Activated CD4-positive, alpha-beta T cell treated with anti-CD3 and anti-CD28 coated beads for 1 hour (primary cell): Measurements from ENCODE around the gene FDX1.
"Not testable (repeated sequence)": the region's sequence is repeated elsewhere in the genome, so short reads cannot be mapped to it uniquely, and the experiment has no call there.

Experiments used
- DNase-seq: peaks from one replicate; pipeline ENCODE4 v3.0.0-alpha.2; 2020

The FDX1 gene, protein sequence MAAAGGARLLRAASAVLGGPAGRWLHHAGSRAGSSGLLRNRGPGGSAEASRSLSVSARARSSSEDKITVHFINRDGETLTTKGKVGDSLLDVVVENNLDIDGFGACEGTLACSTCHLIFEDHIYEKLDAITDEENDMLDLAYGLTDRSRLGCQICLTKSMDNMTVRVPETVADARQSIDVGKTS

DNA sequence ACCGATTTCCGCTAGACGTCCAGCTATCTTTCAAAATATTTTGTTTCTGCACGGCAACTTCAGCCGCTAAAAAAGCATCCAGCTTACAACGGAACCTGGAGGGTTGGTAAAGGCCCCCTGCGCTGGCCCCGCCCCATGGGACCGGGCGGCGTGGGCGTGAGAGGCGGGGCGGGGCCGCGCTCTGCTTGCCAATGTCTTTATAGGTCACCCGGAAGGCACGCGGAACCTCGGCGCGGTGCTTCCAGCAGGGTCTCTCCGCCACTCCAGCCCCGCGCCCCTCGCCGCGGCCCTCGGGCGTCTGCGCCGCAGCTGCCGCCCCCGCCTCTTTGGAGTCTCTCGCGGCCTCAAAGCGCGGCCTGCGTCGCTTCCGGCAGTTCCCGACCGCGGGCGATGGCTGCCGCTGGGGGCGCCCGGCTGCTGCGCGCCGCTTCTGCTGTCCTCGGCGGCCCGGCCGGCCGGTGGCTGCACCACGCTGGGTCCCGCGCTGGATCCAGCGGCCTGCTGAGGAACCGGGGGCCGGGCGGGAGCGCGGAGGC is at the start of gene FDX1:
TSS of gene FDX1 (plus strand) at position 218 of the 536 bp plus-strand sequence. CDS start at position 391, 173 bp downstream.
- DNase-seq, result peak; percentile 72

DNA sequence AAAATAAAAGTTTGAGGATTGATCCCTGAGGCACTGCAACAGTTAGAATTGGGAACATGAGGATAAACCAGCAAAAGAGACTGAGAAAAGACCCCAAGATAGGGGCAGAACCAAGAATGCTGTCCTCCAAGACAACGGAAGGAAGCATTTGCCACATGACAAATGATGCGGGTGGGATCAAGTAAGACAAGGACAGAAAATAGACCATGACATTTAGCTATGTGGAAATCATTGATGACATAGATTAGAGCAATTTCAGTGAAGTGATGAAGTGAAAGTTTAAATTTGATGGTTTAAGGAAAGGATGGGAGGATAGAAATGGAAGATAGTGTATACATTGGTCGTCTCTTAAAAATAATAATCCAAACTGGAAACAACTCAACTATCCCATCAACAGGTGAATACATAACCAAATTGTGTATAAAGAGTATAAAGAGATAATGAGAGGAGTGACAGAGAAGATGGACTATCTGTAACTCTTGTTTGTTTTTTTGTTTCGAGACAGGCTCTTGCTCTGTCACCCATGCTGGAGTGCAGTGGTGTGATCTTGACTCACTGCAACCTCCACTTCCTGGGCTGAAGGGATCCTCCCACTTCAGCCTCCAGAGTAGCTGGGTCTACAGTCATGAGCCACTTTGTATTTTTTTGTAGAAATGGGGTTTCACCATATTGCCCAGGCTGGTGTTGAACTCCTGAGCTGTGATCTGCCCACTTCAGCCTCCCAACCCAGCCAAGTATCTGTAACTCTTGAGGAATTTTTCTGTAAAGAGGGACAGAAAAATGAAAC is 48.7 kb upstream of the FDX1 start:
- DNase-seq, result no peak

GRCh38 chr11:110388231-110388630 is 41.5 kb upstream of the FDX1 start:
- not testable (repeated sequence) for DNase-seq

- no peak for DNase-seq
Observed at GRCh38 chr11:110389965-110390364, 39.8 kb upstream of the FDX1 start.

DNA sequence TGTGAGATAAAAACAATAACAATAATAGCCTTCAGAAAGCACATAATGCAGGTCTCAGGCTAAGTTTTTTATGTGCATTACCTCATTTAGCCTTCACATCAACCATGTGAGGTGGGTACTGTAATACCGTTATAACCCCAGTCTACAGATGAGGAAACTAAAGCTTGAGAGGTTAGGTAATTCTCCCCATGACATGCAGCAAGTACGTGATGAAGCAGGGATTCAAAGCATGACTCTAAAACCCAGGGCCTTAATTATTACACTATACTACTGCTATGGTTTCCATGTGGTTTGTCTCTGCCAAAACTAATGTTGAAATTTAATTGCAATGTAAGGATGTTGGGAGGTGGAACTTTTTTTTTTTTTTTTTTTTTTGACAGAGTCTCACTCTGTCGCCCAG is 37.7 kb upstream of the FDX1 start:
- DNase-seq, result no peak

GRCh38 chr11:110397668-110398286 is 32.0 kb upstream of the FDX1 start:
- not testable (repeated sequence) for DNase-seq

DNA sequence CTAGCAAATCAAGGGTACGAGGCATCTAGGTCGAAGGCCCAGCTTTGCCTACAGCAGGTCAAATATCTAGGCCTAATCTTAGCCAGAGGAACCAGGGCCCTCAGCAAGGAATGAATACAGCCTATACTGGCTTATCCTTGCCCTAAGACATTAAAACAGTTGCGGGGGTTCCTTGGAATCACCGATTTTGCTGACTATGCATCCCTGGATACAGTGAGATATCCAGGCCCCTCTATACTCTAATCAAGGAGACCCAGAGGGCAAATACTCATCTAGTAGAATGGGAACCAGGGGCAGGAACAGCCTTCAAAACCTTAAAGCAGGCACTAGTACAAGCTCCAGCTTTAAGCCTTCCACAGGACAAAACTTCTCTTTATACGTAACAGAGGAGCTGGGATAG is 26.2 kb upstream of the FDX1 start:
- not testable (repeated sequence) for DNase-seq

DNA sequence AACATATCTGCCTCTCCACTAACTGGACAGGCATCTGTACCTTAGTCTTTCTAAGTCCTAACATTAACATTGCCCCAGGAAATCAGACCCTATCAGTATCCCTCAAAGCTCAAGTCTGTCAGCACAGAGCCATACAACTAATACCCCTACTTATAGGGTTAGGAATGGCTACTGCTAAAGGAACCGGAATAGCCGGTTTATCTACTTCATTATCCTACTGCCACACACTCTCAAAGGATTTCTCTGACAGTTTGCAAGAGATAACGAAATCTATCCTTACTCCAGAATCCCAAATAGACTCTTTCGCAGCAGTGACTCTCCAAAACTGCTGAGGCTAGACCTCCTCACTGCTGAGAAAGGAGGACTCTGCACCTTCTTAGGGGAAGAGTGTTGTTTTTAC is 24.1 kb upstream of the FDX1 start:
- not testable (repeated sequence) for DNase-seq

DNA sequence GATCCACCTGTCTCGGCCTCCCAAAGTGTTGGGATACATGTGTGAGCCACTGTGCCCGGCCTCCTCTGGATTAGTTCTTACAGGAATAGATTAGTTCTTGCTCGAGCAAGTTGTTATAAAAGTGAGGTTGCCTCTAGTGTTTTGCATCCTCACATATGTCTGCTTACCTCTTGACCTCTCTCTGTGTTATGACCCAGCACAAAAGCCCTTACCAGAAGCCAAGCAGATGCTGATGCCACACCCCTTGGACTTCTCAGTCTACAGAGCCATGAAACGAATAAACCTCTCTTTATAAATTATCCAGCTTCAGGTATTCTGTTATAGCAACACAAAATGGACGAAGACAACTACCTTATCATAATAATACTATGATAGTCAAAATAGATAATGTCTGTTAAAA is 22.4 kb upstream of the FDX1 start:
- no peak for DNase-seq

DNA sequence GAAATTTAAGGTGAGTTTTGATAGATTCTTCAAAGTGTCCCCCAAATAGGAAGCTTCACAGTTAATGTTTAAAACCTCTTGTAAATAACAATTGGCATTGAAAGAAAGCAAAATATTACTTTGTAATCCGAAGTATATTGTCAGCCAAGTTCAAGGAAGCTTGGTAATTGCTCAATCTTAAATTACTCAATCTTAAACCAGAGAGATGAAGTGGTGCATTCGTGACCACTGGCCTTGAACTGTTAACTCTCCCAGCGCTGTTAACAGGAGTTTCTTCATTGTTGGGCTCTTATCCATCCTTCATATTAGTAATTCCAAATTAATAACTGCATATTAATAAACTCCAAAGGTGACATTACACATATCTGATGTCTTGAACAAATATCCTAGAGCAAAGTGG is 20.6 kb upstream of the FDX1 start:
- DNase-seq, result no peak

DNA sequence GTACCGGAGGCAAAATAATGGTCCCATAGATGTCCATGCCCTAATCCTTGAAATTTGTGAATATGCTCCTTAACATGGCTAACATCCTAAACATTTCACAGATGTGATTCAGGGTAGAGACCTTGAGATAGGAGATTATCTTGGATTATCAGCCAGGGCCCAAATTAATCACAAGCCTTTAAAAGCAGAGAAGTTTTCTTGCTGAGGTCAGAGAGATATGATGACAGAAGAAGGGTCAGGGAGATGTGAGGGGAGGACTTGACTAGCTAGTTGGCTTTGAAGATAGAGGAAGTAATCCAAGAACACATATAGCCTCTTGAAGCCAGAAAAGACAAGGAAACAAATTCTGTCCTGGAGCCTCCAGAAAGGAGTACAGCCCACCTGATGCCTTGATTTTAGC is 19.1 kb upstream of the FDX1 start:
- DNase-seq, result no peak

GRCh38 chr11:110415081-110415480 is 14.7 kb upstream of the FDX1 start:
- no peak for DNase-seq

DNA sequence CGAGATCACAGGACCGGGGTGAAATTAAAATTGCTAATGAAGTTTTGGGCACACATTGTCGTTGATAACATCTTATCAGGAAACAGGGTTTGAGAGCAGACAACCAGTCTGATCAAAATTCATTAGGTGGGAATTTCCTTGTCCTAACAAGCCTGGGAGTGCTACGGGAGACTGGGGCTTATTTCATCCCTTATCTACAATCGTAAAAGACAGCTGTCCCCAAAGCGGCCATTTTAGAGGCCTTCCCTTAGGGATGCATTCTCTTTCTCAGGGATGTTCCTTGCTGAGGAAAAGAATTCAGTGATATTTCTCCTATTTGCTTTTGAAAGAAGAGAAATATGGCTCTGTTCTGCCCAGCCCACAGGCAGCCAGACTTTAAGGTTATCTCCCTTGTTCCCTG is 8.1 kb upstream of the FDX1 start:
- not testable (repeated sequence) for DNase-seq

DNA sequence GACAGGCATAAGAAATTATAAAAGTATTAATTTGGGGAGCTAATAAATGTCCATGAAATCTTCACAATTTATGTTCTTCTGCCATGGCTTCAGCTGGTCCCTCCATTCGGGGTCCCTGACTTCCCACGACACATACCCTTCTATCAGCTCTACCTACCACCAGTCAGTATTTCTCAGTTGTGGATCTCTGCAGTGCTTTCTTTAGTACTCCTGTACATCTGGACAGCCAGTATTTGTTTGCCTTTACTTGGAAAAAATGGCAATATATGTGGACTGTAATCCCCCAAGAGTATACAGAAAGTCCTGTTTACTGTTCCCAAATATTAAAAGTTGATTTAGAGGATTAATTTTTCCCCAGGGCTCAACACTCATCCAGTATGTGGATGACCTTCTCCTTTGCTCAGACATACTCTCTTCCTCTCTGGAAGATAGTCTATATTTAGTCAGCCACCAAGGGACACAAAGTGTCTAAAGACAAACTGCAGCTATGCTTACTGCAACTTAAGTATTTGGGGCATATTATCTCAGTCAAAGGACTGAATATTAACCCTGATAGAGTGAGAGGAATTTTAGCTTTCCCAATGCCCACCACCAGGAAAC is 7.3 kb upstream of the FDX1 start:
- no peak for DNase-seq

DNA sequence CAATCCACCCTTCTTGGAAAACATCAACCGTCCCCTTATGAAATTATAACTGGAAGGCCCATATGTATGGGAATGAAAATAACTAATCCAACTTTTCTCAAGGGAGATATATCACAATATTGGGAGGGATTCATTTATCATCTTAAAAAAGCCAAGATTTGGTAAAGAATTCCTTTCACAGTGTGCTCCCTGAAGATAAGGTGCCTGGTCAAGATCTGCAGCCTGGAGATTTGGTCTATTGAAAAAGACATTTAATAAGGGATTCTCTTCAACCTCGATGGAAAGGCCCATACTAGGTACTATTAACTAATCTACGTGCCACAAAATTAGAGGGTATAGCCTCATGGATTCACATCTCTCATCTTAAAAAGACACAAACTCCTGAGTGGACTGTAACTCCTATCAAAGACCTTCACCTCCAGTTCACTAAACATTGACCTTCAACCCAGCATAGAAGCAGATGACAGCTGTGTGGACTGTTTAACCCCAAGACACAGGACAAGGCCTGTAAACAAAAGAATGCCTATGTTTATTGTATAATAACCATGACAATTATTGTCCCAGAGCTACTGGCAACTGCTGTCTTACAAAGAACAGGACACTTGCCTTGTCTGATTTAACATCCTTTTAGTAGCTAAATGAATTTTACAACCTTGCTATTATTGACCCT is 4.8 kb upstream of the FDX1 start:
- no peak for DNase-seq

DNA sequence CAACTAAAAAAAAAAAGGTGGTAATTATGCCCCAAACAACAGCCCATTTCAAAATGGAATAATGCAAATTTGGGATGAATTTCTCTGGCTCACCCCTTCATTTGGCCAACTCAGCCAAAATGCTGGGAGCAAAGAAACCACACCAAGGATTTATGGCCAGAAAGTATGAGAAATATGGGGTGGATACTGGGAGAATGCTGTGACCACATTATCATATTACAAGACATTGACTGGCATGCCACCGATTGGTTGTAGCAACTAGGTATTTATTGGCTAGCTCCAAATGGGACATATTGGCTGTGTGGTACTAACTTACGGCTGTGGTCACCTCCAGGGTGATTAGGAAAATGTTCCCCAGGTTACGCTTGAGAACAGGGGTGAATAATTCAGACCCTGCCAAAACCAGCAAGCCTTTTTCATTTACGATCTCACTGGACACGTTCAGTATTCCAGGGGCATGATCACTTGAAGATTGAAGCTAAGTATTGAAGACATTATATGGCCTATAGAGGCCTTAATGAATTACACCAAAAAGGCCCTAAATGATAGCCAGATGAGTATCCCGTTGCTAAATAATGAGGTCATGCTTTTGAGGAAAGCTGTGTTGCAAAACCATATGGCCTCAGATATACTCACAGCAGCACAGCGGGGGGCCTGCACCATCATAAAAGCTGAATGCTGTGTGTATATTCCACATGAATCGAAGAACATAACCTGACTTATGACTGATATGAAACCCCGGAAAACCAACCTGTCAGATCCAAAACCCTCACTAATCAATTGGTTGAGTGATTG is 3.8 kb upstream of the FDX1 start:
- no peak for DNase-seq

DNA sequence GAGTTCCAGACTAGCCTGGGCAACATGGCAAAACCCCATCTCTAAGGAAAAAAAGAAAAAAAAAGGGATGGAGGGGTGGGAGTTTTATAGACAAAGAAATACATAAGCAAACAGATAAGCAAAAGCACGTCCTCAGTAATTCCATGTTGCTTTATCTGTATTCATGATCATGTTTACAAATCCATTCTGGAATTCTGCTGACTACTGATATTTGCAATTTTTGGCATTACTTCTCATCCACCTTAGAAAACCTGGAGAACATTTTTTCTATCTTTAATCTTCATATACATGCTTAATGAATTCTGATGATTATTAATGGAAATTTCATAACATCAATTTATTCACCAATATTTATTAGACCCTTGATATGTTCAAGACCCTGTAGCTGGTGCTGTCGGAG is 1.7 kb upstream of the FDX1 start:
- DNase-seq, result no peak

GRCh38 chr11:110428956-110429730 is 605 bp upstream of the FDX1 start:
- no peak for DNase-seq

GRCh38 chr11:110430267-110431050 is 711 bp downstream of the FDX1 start:
- DNase-seq, result peak; percentile 31

DNA sequence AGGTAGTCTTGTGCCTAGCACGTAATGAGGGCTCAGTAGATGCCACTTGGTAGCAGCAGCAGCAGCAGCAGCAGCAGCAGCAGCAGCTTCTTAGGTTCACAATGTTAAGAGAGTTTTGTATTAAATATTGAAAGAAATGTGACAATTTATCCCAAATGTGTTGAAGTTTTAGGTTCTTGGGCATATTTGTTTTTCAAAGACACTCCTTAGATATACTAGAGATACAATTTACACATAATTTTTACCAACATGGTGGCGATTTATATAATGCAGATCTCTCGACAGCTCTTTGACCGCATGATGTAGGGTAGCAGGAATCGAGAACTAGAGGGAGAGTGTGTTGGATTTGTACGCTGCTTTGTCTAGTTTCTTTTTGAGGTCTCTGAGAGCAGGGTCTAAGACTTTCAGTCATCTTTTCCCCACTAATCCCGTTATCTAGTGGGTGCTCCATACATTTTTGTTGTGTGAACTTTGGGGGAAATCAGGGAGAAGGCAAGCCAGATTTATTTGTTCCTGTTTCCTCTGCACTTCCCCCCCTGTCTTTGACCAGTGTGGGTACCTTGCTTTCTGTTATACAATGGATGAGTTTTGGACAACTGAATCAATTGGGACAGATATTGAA is 1.4 kb downstream of the FDX1 start:
- DNase-seq, result no peak
